CD4-positive, alpha-beta T cell treated with Interleukin-2 at 100 ng/mL for 4 hours (primary cell): ENCODE results near the gene SLC27A6.
"Not testable (repeated sequence)": the region's sequence is repeated elsewhere in the genome, so short reads cannot be mapped to it uniquely, and the experiment has no call there.

ENCODE experiments used
- DNase-seq: peaks from one replicate; pipeline ENCODE4 v3.0.0-alpha.2; 2020; ENCODE audit warnings: low spot score

SLC27A6 gene

DNA sequence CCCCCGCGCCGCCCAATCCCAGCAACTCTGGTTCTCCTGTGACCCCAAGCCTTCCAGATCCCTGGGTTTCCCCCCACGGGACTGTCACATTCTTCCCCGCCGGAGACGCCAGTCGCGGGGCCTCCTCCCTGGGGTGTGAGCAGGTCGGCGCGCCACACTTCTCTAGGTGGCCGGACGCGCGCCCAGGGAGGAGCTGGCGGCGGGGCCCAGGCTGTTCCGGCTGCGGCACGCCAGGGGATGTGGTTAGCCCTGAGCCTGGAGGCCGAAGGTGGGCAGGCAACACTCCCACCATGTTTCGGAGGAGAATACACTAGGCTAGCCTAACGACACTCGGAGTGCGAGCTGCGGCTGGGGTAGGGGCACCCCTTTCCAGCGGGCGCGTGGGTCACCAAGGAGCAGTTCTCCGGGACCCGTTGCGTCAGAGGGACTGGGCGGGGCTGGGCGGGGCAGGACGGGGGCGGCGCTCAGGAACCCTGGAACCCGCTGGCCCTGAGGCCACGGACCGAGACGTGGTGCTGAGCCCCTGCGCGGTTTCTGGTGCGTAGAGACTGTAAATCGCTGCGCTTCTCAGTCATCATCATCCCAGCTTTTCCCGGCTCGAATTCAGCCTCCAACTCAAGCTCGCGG, at the start of gene SLC27A6:
Gene SLC27A6, plus strand, starts transcription at position 478 of the 627 bp plus-strand sequence. CDS start 650 bp downstream, outside the sequence.
- DNase-seq, result no peak

DNA sequence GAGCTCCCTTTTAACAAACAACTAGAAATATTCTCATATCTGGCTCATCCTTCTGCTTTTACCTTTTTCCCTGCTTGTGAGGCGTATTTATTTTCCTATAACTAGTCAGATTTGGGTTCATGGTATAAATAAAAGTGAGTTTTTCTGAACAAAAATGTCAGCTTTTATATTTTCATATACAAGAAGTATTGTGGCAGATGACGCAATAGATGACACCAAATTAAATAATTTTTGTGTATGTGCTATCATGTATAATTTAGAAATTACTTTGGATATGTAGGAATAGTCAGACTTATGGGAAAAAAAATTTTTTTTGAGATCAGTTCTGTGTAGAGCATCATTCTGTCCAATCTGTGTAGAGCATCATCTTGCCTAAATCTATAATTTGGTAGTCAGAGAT, 45.7 kb upstream of the SLC27A6 start:
- no peak for DNase-seq

- no peak for DNase-seq
Measured at GRCh38 chr5:128920345-128921215, 44.7 kb upstream of the SLC27A6 start.

DNA sequence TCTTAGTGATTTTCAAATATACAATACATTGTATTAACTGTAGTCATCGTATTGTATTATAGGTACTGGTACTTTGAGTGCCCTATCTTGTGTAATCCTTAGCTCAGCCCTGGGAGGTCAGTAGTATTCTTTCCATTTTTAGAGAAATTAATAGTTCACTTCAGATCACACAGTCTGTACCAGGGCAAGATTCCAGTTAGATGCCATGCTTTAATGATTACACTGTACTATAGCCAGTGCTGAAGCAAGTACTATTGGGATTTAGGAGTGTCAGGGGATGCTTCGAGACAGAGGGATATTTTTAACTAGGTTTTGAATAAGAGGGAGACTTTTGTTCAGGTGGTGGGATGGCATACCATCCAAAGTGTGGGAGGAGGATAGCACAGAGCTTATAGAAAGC, 41.0 kb upstream of the SLC27A6 start:
- no peak for DNase-seq

GRCh38 chr5:128925973-128926372, 39.3 kb upstream of the SLC27A6 start:
- no peak for DNase-seq

GRCh38 chr5:128927644-128928043, 37.6 kb upstream of the SLC27A6 start:
- DNase-seq, result no peak

DNA sequence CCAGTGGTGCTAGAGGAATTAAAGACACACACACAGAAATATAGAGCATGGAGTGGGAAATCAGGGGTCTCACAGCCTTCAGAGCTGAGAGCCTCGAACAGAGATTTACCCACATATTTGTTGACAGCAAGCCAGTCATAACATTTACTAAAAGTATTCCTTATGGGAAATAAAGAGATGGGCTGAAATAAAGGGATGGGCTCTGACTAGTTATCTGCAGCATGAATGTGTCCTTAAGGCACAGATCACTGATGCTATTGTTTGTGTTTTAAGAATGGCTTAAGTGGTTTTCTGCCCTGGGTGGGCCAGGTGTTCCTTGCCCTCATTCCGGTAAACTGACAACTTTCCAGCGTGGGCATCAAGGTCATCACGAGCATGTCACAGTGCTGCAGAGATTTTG, 33.1 kb upstream of the SLC27A6 start:
- DNase-seq, result not testable (repeated sequence)

DNA sequence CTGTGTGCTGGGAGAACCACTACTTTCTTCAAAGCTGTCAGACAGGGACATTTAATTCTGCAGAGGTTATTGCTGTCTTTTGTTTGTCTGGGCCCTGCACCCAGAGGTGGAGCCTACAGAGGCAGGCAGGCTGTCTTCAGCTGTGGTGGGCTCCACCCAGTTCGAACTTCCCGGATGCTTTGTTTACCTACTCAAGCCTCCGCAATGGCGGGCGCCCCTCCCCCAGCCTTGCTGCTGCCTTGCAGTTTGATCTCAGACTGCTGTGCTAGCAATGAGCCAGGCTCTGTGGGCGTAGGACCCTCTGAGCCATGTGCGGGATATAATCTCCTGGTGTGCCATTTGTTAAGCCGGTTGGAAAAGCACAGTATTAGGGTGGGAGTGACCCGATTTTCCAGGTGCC, 22.2 kb upstream of the SLC27A6 start:
- DNase-seq, result not testable (repeated sequence)

GRCh38 chr5:128949847-128950546, 15.3 kb upstream of the SLC27A6 start:
- no peak for DNase-seq

- not testable (repeated sequence) for DNase-seq
Measured at GRCh38 chr5:128951301-128951700, 14.0 kb upstream of the SLC27A6 start.

DNA sequence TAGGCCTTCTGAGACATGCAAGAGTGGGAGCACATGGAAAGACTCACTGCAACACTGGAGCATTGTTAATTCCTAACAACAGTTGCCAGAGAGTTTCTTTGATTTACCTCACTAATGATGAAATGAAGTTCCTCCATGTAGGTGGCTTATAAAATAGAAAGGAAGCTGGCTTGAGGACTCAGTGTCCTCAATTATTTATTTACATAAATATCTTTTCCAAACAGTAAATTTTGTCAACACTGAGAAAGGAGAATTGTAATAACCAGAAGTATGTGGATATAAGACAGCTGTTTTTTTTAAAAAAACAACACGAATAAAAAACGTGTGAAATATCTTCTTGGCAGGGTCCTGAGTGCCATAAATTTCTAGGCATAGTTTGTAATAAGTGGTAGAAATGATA, 9.1 kb upstream of the SLC27A6 start:
- no peak for DNase-seq

GRCh38 chr5:128962211-128962610, 3.1 kb upstream of the SLC27A6 start:
- DNase-seq, result no peak

GRCh38 chr5:128965638-128966302, 482 bp downstream of the SLC27A6 start:
- DNase-seq, result no peak

DNA sequence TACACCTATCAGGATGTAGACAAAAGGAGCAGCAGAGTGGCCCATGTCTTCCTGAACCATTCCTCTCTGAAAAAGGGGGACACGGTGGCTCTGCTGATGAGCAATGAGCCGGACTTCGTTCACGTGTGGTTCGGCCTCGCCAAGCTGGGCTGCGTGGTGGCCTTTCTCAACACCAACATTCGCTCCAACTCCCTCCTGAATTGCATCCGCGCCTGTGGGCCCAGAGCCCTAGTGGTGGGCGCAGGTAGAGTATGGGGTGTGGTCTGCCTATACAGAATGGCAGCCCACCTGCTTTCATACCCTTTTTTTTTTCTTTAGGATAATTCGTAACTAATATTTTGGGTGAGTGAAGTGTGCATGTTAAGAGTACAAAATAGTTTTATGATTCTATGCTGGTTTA, 1.1 kb downstream of the SLC27A6 start:
- DNase-seq, result no peak

DNA sequence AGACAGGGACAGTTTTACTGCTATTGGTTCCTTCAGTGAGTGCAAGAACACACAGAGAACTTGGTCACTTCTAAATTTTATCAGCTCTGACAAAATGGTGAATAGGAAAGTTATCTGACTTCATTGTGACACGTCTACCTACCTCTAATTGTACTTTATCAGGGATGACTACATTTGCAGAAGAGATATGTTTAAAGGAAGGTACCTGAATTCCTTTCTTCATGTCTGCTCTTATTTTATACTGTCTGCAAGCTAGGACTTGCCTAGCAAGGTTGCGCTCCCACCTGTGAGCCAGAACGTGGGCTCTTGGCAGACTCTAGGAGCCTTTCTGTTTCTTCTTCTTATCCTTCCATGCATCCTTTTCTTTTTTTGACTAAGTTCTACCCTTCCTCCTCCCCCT, 1.6 kb downstream of the SLC27A6 start:
- no peak for DNase-seq

GRCh38 chr5:128973244-128973643, 8.0 kb downstream of the SLC27A6 start:
- DNase-seq, result no peak

- DNase-seq, result no peak
Measured at GRCh38 chr5:128974567-128974966, 9.3 kb downstream of the SLC27A6 start.

DNA sequence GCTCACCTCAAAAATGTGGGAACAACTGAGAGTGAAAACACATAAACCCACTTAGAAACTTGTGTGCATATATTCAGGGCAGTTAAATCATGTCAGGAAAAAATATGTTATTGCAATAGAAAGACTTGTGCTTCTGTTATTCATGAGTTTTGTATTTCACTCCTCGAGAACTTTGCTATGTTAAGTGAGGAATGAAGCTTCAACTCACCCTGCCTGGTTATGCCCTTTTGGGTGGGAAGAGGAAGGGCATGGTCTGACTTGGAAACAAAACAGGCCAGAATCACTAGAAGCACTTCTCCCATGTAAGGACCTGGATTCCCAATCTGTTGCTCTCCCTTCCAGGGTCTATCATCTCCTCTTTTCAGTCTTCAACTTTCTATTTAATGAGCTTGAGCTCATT, 14.5 kb downstream of the SLC27A6 start:
- DNase-seq, result no peak

DNA sequence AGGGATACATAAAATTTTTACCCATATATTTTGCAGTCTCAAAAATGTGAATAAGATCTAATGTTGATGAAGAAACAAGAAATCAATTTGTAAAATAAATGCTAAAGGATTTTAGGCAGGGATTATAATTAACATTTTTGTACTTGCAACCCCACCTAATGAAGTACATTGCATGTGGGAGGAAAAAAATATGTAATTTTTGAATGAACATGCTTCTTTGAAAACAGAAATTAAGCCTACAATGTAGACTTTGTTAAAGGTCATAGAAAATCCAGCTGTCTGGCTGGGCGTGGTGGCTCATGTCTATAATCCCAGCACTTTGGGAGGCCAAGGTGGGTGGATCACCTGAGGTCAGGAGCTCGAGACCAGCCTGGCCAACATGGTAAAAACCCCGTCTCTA, 15.6 kb downstream of the SLC27A6 start:
- DNase-seq, result no peak

DNA sequence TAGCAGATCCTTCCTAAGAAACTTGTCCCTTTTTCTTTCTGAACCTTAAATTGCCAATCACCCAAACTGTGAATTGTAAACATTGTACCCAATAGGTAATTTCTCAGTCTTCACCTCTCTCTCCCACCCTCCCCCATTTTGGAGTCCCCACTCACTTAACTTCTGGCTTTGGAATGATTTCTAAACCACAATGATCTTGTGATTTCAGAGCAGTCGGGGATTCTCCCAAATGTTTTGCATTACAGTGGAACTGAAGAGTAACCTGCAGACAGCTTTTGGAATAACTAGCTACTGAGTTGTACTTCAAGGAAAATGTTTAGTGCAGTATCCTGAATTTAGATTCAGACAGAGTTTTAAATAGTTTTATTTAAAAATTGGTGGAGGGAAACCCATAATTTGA, 19.2 kb downstream of the SLC27A6 start:
- DNase-seq, result no peak

DNA sequence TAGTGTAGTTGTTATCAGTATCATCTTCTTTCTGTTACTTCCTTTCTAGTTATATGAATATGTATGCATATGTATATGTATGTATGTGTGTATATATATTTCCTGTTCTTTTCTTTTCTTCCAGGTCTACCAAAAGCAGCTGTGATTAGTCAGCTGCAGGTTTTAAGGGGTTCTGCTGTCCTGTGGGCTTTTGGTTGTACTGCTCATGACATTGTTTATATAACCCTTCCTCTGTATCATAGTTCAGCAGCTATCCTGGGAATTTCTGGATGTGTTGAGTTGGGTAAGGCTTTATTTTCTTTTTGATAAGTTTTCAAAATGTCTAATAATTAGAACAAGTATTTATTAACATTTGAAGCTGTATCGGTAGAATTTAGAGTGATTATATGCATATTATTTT, 23.2 kb downstream of the SLC27A6 start:
- no peak for DNase-seq

GRCh38 chr5:129001841-129002526, 36.7 kb downstream of the SLC27A6 start:
- no peak for DNase-seq
